ENCODE measurements around the gene PRM2. TPM values are rescaled to one million over a fixed set of nuclear protein-coding genes. Genes with fewer than 3 reads are reported as not detected.
"Not testable (repeated sequence)": the region's sequence is repeated elsewhere in the genome, so short reads cannot be mapped to it uniquely, and the experiment has no call there.

The PRM2 gene
- total and polyA plus RNA-seq, 8 donors, result not detected

DNA sequence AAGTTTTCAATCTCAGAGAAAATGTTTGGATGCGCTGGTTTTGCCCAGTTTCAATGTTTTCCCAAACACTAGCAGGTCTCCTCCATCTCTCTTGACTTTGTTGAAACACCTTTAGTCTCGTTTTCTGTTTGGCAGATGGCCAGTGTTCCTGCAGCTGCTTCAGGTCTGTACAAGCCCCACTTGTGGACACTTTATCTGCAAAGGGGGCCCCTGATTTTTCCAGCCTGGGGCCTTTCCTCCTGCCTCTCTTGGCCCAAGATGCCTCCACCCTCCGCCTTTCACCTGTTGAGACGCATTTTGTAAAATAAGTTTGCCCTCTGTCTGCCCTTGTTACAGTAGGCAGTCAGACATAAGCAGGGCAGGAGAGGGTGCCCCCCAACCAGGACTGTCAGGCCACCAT lies 26.7 kb upstream of the PRM2 start:
- DNase-seq (peak in 1 of 4 donors; percentile 81), ATAC-seq (peak; percentile 10)
- Histone ChIP-seq H3K4me3 (no peak overlapping the region), H3K4me1 (peaks cover 2 to 22% of the 10 kb centered on the region in 2 donors), H3K36me3 (no peaks in the 10 kb centered on the region), H3K9me3 (no peaks in the 10 kb centered on the region), H3K27me3 (no peaks in the 10 kb centered on the region), H3K27ac (peak overlapping the region; percentile 55 to 71)
- TF ChIP-seq, protein P1, sequence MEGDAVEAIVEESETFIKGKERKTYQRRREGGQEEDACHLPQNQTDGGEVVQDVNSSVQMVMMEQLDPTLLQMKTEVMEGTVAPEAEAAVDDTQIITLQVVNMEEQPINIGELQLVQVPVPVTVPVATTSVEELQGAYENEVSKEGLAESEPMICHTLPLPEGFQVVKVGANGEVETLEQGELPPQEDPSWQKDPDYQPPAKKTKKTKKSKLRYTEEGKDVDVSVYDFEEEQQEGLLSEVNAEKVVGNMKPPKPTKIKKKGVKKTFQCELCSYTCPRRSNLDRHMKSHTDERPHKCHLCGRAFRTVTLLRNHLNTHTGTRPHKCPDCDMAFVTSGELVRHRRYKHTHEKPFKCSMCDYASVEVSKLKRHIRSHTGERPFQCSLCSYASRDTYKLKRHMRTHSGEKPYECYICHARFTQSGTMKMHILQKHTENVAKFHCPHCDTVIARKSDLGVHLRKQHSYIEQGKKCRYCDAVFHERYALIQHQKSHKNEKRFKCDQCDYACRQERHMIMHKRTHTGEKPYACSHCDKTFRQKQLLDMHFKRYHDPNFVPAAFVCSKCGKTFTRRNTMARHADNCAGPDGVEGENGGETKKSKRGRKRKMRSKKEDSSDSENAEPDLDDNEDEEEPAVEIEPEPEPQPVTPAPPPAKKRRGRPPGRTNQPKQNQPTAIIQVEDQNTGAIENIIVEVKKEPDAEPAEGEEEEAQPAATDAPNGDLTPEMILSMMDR (IDR thresholded peaks at IDR 0.05), result no peak
- intact Hi-C loops (cut with DNase I), result no loop called here

DNA sequence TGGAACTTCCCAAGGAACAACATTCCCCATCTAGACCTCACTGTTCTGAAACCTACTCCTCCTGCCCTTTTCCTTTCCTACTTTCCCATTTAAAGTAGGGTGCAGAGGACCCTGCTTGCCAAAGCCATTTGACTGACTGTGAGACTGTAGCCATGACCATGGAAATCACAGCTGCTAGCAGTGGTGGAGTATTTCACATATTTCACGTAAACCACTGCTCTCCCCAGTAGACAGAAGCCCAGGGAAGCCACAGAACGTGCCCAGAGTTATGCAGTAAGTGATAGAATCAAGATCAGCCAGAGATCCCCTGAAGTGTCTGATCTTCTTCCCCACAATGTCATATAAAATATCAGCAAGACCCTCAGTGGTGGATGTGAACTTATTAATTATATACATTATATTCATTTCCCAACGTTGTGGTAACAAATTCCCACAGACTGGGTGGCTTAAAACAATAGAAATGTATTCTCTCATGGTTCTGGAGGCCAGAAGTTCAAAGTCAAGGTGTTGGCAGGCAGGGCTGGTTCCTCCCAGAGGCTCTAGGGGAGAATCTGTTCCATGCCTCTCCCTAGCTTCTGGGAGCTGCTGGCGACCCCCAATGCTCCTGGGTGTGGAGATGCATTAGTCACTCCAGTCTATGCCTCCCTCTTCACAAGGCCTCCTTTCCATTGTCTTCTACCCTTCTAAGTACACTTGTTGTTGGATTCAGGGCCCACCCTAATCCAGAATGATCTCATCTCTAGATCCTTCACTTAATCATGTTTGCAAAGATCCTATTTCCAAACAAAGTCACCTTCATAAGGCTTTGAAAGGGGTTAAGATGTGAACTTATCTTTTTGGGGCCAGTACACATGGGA lies 25.6 kb upstream of the PRM2 start:
- H3K4me3 ChIP-seq, result no peak overlapping the region
- no peaks in the 10 kb centered on the region for H3K36me3 ChIP-seq
- DNase-seq (no peak), ATAC-seq (no peak)
- no peak overlapping the region for H3K27ac ChIP-seq
- peaks cover 12 to 26% of the 10 kb centered on the region in 2 donors for H3K4me1 ChIP-seq
- intact Hi-C loops (cut with DNase I), result no loop called here
- H3K9me3 ChIP-seq, result no peaks in the 10 kb centered on the region
- TF ChIP-seq, protein P1 (IDR thresholded peaks at IDR 0.05), result no peak
- H3K27me3 ChIP-seq, result no peaks in the 10 kb centered on the region

DNA sequence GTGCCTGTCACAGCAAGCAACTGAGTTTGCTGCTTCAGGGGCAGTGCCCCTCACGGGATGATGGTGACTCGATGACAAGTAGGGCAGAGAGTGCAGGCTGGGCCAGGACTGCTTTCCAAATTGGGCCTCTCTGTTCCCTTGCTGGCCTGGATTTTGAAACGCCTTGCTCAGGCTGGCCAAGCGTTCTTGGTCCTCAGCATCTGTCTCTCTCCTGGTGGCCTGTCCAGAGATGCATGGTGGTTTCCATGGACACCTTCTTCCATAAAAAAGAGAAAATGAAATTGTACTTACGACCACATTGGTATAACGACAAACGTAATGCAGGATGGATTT lies 24.2 kb upstream of the PRM2 start:
- ATAC-seq (no peak), DNase-seq (no peak)
- TF ChIP-seq, protein P1 (IDR thresholded peaks at IDR 0.05), result no peak
- Histone ChIP-seq H3K36me3 (no peaks in the 10 kb centered on the region), H3K4me1 (peaks cover 19 to 29% of the 10 kb centered on the region in 2 donors), H3K4me3 (no peak overlapping the region), H3K27me3 (no peaks in the 10 kb centered on the region), H3K27ac (no peak overlapping the region), H3K9me3 (no peaks in the 10 kb centered on the region)
- intact Hi-C loops (cut with DNase I), result no loop called here

DNA sequence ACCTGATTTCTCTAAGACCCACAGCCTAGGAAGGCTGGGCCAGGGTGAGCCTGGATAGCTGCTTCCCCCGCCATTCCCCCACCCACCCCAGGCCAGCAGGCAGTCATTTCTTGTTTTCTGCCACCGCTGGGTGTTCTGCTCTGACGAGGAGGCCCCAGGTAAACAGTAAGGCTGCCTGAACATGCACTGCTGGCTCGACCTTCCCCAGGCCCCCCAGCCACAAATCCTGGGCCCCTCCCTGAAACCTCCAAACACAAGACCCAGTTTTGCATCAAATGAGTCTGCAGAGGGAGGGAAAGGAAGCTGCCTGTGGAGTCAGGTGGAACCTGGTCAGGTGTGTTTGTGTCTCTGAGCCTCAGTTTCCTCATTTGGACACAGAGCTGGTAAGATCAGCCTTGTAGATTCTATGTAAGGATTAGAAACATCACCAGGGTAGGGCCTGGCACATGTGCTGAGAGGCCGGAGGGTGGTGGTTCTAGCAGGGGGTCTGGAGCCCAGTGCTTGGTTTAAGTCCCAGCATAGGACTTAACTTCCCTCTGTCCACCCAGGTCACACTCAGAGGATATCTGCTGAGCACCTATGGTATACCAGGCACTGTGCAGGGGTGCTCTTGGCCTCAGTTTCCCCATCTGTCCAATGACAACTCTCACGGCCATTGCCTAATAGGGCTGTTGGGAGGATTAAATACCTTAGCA lies 23.7 kb upstream of the PRM2 start:
- Histone ChIP-seq H3K9me3 (no peaks in the 10 kb centered on the region), H3K27me3 (no peaks in the 10 kb centered on the region), H3K4me1 (peaks cover 19 to 24% of the 10 kb centered on the region in 2 donors), H3K36me3 (no peaks in the 10 kb centered on the region), H3K4me3 (no peak overlapping the region), H3K27ac (no peak overlapping the region)
- ATAC-seq, result no peak
- intact Hi-C loops (cut with DNase I), result no loop called here
- TF ChIP-seq, protein P1 (IDR thresholded peaks at IDR 0.05), result no peak
- no peak for DNase-seq

DNA sequence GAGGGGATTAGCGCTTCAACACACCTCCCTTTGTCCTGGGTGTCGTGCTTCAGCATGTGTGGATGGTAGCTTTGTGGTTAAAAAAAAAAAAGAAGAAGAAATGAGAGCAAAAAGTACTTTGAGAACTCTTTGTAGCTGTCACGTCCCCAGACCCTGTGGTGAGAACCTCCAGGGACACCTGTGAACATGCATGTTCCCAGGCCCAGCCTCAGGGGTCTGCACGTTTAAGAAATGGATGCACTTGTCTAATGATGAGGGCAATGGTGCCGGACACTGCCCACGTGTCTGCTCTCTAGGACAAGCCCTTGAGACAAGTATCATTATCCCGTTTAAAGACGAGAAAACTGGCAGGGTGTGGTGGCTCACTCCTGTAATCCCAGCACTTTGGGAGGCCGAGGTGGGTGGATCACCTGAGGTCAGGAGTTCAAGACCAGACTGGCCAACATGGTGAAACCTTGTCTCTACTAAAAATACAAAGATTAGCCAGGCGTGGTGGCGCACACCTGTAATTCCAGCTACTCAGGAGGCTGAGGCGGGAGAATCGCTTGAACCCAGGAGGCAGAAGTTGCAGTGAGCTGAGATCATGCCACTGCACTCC lies 22.8 kb upstream of the PRM2 start:
- H3K9me3 ChIP-seq; intact Hi-C loops (cut with DNase I); H3K27me3 ChIP-seq: not testable (repeated sequence)

More for the DNA sequence above, 22.8 kb upstream of the PRM2 start:
- not testable (repeated sequence) for ATAC-seq, H3K27ac ChIP-seq, H3K4me3 ChIP-seq, H3K36me3 ChIP-seq, DNase-seq
- peaks cover 19 to 23% of the 10 kb centered on the region in 2 donors for H3K4me1 ChIP-seq

All from left lung (tissue), 10 donors.